Gastrocnemius medialis (tissue), 4 donors: ENCODE data around the gene IFNGR2. TPM values are rescaled to one million over a fixed set of nuclear protein-coding genes. Genes with fewer than 3 reads are reported as not detected.
"Not testable (repeated sequence)": the region's sequence is repeated elsewhere in the genome, so short reads cannot be mapped to it uniquely, and the experiment has no call there.

Source experiments
- ATAC-seq, 2 donors: fragments of 150-250 bp; one replicate each; pipeline ENCODE4 v1.9.1; 2016
- DNase-seq, 2 donors: peaks; one replicate each; pipeline ENCODE4 v3.0.0-alpha.2; 2019
- H3K27ac ChIP-seq, 4 donors: fragments of 200-600 bp; sonication (generic); 1 replicate in 1 of 4; 2 replicates in 3 of 4; pipeline ENCODE4 v1.5.1; 2016 to 2018; ENCODE audit warnings: mild to moderate bottlenecking in 2 of 4, moderate library complexity in 1 of 4
- H3K27me3 ChIP-seq, 3 donors: fragments of 200-600 bp; sonication (generic) in 2 of 3; 1 replicate in 1 of 3; 2 replicates in 2 of 3; pipeline versions ENCODE4 v1.5.1 to v1.6.0; 2016 to 2019; ENCODE audit warnings: mild to moderate bottlenecking in 1 of 3, moderate library complexity in 1 of 3
- H3K36me3 ChIP-seq, 2 donors: fragments of 200-600 bp; sonication (generic) in 1 of 2; one replicate each; pipeline ENCODE4 v1.5.1; 2017 to 2018
- H3K4me1 ChIP-seq, 2 donors: fragments of 200-600 bp; sonication (generic) in 1 of 2; one replicate each; pipeline ENCODE4 v1.5.1; 2016 to 2017; ENCODE audit warnings: mild to moderate bottlenecking in 2 of 2
- H3K4me3 ChIP-seq, 4 donors: fragments of 200-600 bp; sonication (generic) in 3 of 4; 1 replicate in 1 of 4; 2 replicates in 3 of 4; pipeline ENCODE4 v1.5.1; 2016 to 2019; ENCODE audit warnings: mild to moderate bottlenecking in 2 of 4
- H3K9me3 ChIP-seq, 3 donors: fragments of 200-600 bp; sonication (generic) in 2 of 3; 1 replicate in 1 of 3; 2 replicates in 2 of 3; pipeline ENCODE4 v1.5.1; 2016 to 2019
- CTCF ChIP-seq, 5 experiments: fragments of 450-650 bp in 3 of 5; fragments of 200-600 bp in 2 of 5; sonication (generic) in 2 of 5; IDR thresholded peaks in 4 of 5; conservative IDR thresholded peaks in 1 of 5; 1 replicate in 4 of 5; 2 replicates in 1 of 5; pipeline ENCODE4 v1.5.1; 2016 to 2019; ENCODE audit warnings: antibody characterized with exemption in 5 of 5, mild to moderate bottlenecking in 3 of 5, moderate library complexity in 3 of 5
- POLR2A ChIP-seq, 2 donors: fragments of 450-650 bp; IDR thresholded peaks; one replicate each; pipeline ENCODE4 v1.6.1; 2017; ENCODE audit warnings: antibody characterized with exemption in 2 of 2, mild to moderate bottlenecking in 2 of 2, moderate library complexity in 2 of 2
- in situ Hi-C, 4 donors: fragments of 200-750 bp; cut with MboI; loops; one replicate each; pipeline versions ENCODE4 v1.15.0 to v1.8.0; 2017; ENCODE audit warnings: low sequenced_read_pairs in 4 of 4
- intact Hi-C: fragments of 100-400 bp; cut with DNase I; formaldehyde crosslinking; loops from one replicate; pipeline ENCODE4 v1.15.1; 2023; ENCODE audit warnings: low total_unique reads
- total RNA-seq, 4 donors: library from RNA; depleted of rRNA; stranded (reverse); fragments of >200 nt; gene quantifications; one replicate each; pipeline versions ENCODE4 v1.1.0 to v1.2.3, GENCODE V29; 2016

Gene IFNGR2
- total RNA-seq, 4 donors from 2014 or later: 13.9 to 27.6 (median 24.2) TPM

DNA sequence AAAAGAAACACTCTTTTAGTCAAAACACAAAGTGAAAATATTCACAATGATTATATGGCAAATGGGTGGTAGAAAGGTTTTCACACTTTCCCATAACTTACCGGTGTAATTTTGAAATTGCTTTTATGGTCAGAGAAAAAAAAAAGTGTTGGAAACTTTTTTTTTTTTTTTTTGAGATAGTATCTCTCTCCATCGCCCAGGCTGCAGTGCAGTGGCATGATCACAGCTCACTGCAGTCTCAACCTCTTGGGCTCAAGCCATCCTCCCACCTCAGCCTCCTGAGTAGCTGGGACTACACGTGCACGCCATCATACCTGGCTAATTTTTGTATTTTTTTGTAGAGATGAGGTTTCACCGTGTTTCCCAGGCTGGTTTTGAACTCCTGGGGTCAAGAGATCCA, 3.3 kb downstream of the IFNGR2 start:
- no peak for DNase-seq
- intact Hi-C loops: no loop called here
- peaks cover 8 to 14% of the 10 kb centered on the region in 2 donors for H3K4me1 ChIP-seq

DNA sequence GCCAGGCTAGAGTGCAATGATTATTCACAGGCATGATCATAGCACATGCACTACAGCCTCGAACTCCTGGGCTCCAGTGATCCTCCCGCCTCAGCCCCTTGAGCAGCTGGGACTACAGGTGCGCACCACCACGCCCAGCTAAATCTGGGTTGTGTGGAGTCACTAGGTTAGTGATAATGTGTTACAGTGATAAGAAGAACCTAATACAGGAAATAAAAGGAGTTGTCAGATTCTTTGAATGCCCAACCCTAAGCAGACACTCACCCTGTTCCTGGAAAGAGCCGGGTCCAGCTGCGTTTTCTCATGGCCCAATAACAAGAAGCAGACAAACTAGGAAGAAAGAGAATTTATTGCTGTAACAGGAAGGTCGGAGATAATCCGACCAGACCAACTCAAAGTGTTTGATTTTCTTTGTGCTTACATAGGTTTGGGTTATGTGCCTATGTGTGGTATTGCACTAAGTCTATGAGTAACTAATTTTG, 8.8 kb downstream of the IFNGR2 start:
- peaks cover 0 to 8% of the 10 kb centered on the region in 2 donors for H3K36me3 ChIP-seq
- DNase-seq: no peak
- H3K4me1 ChIP-seq: peaks cover 0 to 7% of the 10 kb centered on the region in 2 donors
- in situ Hi-C loops (loop anchor here in 1 of 4 donors (25.0 kb wide), 1 partner anchor 100 kb away; no protein-coding TSS in a partner anchor), intact Hi-C loops (no loop called here)
- no peak for ATAC-seq
- no peak overlapping the region for H3K4me3 ChIP-seq
- no peaks in the 10 kb centered on the region for H3K27me3 ChIP-seq
- TF ChIP-seq CTCF (IDR thresholded peaks at IDR 0.05 in 4 of 5, conservative IDR thresholded peaks at IDR 0.05 in 1 of 5): no peak
- no peak for TF ChIP-seq POLR2A (IDR thresholded peaks at IDR 0.05)
- no peaks in the 10 kb centered on the region for H3K9me3 ChIP-seq
- H3K27ac ChIP-seq: no peak overlapping the region

More for the DNA sequence above, 3.3 kb downstream of the IFNGR2 start:
- no peak overlapping the region for H3K27ac ChIP-seq
- TF ChIP-seq CTCF (IDR thresholded peaks at IDR 0.05 in 4 of 5, conservative IDR thresholded peaks at IDR 0.05 in 1 of 5) (no peak), POLR2A (IDR thresholded peaks at IDR 0.05) (no peak)
- H3K36me3 ChIP-seq: no peaks in the 10 kb centered on the region
- no peaks in the 10 kb centered on the region for H3K27me3 ChIP-seq
- in situ Hi-C loops: loop anchor here in 1 of 4 donors (25.0 kb wide), 1 partner anchor 106 kb away; no protein-coding TSS in a partner anchor
- H3K9me3 ChIP-seq: no peaks in the 10 kb centered on the region
- ATAC-seq: no peak
- no peak overlapping the region for H3K4me3 ChIP-seq

DNA sequence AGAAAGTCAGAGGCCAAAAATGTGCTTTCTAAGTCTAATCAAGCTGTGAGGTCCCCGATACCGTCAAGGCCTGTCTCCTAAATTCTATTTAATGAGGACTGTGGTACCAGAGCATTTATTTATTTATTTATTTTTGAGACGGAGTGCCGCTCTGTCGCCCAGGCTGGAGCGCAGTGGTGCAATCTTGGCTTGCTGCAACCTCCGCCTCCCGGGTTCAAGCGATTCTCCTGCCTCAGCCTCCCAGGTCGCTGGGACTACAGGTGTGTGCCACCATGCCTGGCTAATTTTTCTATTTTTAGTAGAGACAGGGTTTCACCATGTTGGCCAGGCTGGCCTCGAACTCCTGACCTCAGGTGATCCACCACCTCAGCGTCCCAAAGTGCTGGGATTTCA, 9.2 kb downstream of the IFNGR2 start:
- H3K4me3 ChIP-seq, H3K4me1 ChIP-seq, H3K27me3 ChIP-seq, H3K9me3 ChIP-seq, ATAC-seq, DNase-seq, intact Hi-C loops, H3K27ac ChIP-seq: not testable (repeated sequence)
- peaks cover 0 to 10% of the 10 kb centered on the region in 2 donors for H3K36me3 ChIP-seq
- in situ Hi-C loops: loop anchor here in 1 of 4 donors (25.0 kb wide), 1 partner anchor 100 kb away; no protein-coding TSS in a partner anchor

- DNase-seq (no peak), ATAC-seq (no peak)
- Histone ChIP-seq H3K27me3 (no peaks in the 10 kb centered on the region), H3K4me3 (no peak overlapping the region), H3K9me3 (no peaks in the 10 kb centered on the region), H3K27ac (no peak overlapping the region), H3K4me1 (peaks cover 0 to 7% of the 10 kb centered on the region in 2 donors), H3K36me3 (peaks cover 0 to 10% of the 10 kb centered on the region in 2 donors)
- TF ChIP-seq POLR2A (IDR thresholded peaks at IDR 0.05) (no peak), CTCF (IDR thresholded peaks at IDR 0.05 in 4 of 5, conservative IDR thresholded peaks at IDR 0.05 in 1 of 5) (no peak)
- in situ Hi-C loops (loop anchor here in 1 of 4 donors (25.0 kb wide), 1 partner anchor 99 kb away; no protein-coding TSS in a partner anchor), intact Hi-C loops (no loop called here)
Observed at GRCh38 chr21:33412832-33413519, 9.8 kb downstream of the IFNGR2 start.

GRCh38 chr21:33414068-33414467, 10.9 kb downstream of the IFNGR2 start:
- no peak for TF ChIP-seq CTCF (IDR thresholded peaks at IDR 0.05 in 4 of 5, conservative IDR thresholded peaks at IDR 0.05 in 1 of 5)
- TF ChIP-seq POLR2A (IDR thresholded peaks at IDR 0.05): no peak
- Histone ChIP-seq H3K36me3 (peaks cover 0 to 10% of the 10 kb centered on the region in 2 donors), H3K4me3 (no peak overlapping the region), H3K27me3 (no peaks in the 10 kb centered on the region), H3K27ac (no peak overlapping the region), H3K9me3 (no peaks in the 10 kb centered on the region), H3K4me1 (peaks cover 0 to 7% of the 10 kb centered on the region in 2 donors)
- intact Hi-C loops: no loop called here
- ATAC-seq (no peak), DNase-seq (no peak)
- in situ Hi-C loops: loop anchor here in 1 of 4 donors (25.0 kb wide), 1 partner anchor 98 kb away; no protein-coding TSS in a partner anchor
